ENCODE results near the gene TERT.
"Not testable (repeated sequence)": the region's sequence is repeated elsewhere in the genome, so short reads cannot be mapped to it uniquely, and the experiment has no call there.

The TERT gene

DNA sequence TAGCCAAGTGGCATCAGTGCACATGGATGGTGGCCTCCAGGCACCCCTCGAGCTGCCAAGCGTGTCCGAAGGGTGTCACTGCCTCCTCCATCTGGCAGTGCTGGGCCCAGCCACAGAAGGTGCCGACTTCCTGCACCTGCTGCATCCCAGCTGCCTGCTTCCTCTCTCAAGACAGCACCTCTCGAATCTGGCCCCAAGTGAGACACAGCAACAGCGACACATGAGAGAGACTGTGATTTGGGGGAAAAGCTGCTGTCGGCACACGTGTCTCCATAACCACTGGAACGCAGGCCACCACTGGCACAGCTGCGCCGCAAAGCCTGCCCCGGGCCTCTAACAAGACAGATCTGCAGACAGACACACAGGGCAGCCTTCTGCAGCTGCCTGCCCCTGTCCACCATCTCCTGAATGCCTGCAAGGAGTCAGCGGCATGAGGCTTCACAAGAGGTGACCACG is 41.3 kb upstream of the TERT start:
- Histone ChIP-seq H3K4me3 (no peak overlapping the region), H3K36me3 (replicated peaks) (peaks cover 78% of the 10 kb centered on the region), H3K27me3 (ENCODE audit: low read depth) (no peaks in the 10 kb centered on the region), H3K4me1 (no peaks in the 10 kb centered on the region), H3K9me3 (no peaks in the 10 kb centered on the region)
- no peak for DNase-seq (ENCODE audit: low spot score in 2 of 2)
- in situ Hi-C loops (cut with MboI; ENCODE audit: low sequenced_read_pairs) = no loop called here

GRCh38 chr5:1335540-1336095 is 40.8 kb upstream of the TERT start:
- peaks cover 76% of the 10 kb centered on the region for H3K36me3 ChIP-seq (replicated peaks)
- H3K27me3 ChIP-seq (ENCODE audit: low read depth) = no peaks in the 10 kb centered on the region
- no peak overlapping the region for H3K4me3 ChIP-seq
- in situ Hi-C loops (cut with MboI; ENCODE audit: low sequenced_read_pairs) = no loop called here
- H3K4me1 ChIP-seq = no peaks in the 10 kb centered on the region
- H3K9me3 ChIP-seq = no peaks in the 10 kb centered on the region
- DNase-seq (ENCODE audit: low spot score in 2 of 2) = no peak

GRCh38 chr5:1334831-1335539 is 40.1 kb upstream of the TERT start:
- Histone ChIP-seq H3K27me3 (ENCODE audit: low read depth) (no peaks in the 10 kb centered on the region), H3K9me3 (no peaks in the 10 kb centered on the region), H3K4me1 (no peaks in the 10 kb centered on the region), H3K36me3 (replicated peaks) (peaks cover 76% of the 10 kb centered on the region), H3K4me3 (no peak overlapping the region)
- DNase-seq (ENCODE audit: low spot score in 2 of 2) = no peak
- in situ Hi-C loops (cut with MboI; ENCODE audit: low sequenced_read_pairs) = no loop called here

- in situ Hi-C loops (cut with MboI; ENCODE audit: low sequenced_read_pairs) = no loop called here
- peaks cover 76% of the 10 kb centered on the region for H3K36me3 ChIP-seq (replicated peaks)
- DNase-seq (ENCODE audit: low spot score in 2 of 2) = no peak
- H3K4me1 ChIP-seq = no peaks in the 10 kb centered on the region
- no peaks in the 10 kb centered on the region for H3K27me3 ChIP-seq (ENCODE audit: low read depth)
- H3K9me3 ChIP-seq = no peaks in the 10 kb centered on the region
- H3K4me3 ChIP-seq = no peak overlapping the region
These were observed 39.1 kb upstream of the TERT start for GRCh38 chr5:1333986-1334385.

DNA sequence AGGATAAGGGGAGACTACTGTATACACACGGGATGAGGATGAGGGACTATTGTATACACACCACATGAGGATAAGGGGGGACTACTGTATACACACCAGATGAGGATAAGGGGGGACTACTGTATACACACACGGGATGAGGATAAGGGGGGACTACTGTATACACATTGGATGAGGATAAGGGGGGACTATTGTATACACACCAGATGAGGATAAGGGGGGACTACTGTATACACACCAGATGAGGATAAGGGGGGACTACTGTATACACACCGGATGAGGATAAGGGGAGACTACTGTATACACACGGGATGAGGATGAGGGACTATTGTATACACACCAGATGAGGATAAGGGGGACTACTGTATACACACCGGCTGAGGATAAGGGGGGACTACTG is 38.4 kb upstream of the TERT start:
- in situ Hi-C loops (cut with MboI; ENCODE audit: low sequenced_read_pairs); H3K4me3 ChIP-seq; H3K9me3 ChIP-seq: not testable (repeated sequence)

GRCh38 chr5:1332461-1333001 is 37.7 kb upstream of the TERT start:
- H3K9me3 ChIP-seq = no peaks in the 10 kb centered on the region
- H3K4me3 ChIP-seq = no peak overlapping the region
- peak in 1 of 2 experiments; percentile 23 for DNase-seq (ENCODE audit: low spot score in 2 of 2)
- H3K27me3 ChIP-seq (ENCODE audit: low read depth) = no peaks in the 10 kb centered on the region
- H3K4me1 ChIP-seq = no peaks in the 10 kb centered on the region
- peaks cover 63% of the 10 kb centered on the region for H3K36me3 ChIP-seq (replicated peaks)
- in situ Hi-C loops (cut with MboI; ENCODE audit: low sequenced_read_pairs) = no loop called here

More for the DNA sequence above, 38.4 kb upstream of the TERT start:
- H3K36me3 ChIP-seq (replicated peaks) = peaks cover 71% of the 10 kb centered on the region
- H3K4me1 ChIP-seq; DNase-seq (ENCODE audit: low spot score in 2 of 2); H3K27me3 ChIP-seq (ENCODE audit: low read depth): not testable (repeated sequence)

GRCh38 chr5:1331861-1332405 is 37.1 kb upstream of the TERT start:
- H3K36me3 ChIP-seq (replicated peaks) = peaks cover 57% of the 10 kb centered on the region
- no peaks in the 10 kb centered on the region for H3K4me1 ChIP-seq
- no peaks in the 10 kb centered on the region for H3K9me3 ChIP-seq
- no peak overlapping the region for H3K4me3 ChIP-seq
- no peak for DNase-seq (ENCODE audit: low spot score in 2 of 2)
- no peaks in the 10 kb centered on the region for H3K27me3 ChIP-seq (ENCODE audit: low read depth)
- in situ Hi-C loops (cut with MboI; ENCODE audit: low sequenced_read_pairs) = no loop called here

- peaks cover 49% of the 10 kb centered on the region for H3K36me3 ChIP-seq (replicated peaks)
- in situ Hi-C loops (cut with MboI; ENCODE audit: low sequenced_read_pairs) = no loop called here
- no peaks in the 10 kb centered on the region for H3K4me1 ChIP-seq
- no peak for DNase-seq (ENCODE audit: low spot score in 2 of 2)
- H3K9me3 ChIP-seq = no peaks in the 10 kb centered on the region
- no peaks in the 10 kb centered on the region for H3K27me3 ChIP-seq (ENCODE audit: low read depth)
- H3K4me3 ChIP-seq = no peak overlapping the region
These were observed 36.3 kb upstream of the TERT start for GRCh38 chr5:1330847-1331831.

- DNase-seq (ENCODE audit: low spot score in 2 of 2) = no peak
- Histone ChIP-seq H3K4me1 (no peaks in the 10 kb centered on the region), H3K36me3 (replicated peaks) (peaks cover 44% of the 10 kb centered on the region), H3K4me3 (no peak overlapping the region), H3K27me3 (ENCODE audit: low read depth) (no peaks in the 10 kb centered on the region), H3K9me3 (no peaks in the 10 kb centered on the region)
- in situ Hi-C loops (cut with MboI; ENCODE audit: low sequenced_read_pairs) = no loop called here
These were observed 35.4 kb upstream of the TERT start for GRCh38 chr5:1330146-1330846.

GRCh38 chr5:1329111-1329579 is 34.3 kb upstream of the TERT start:
- Histone ChIP-seq H3K4me1 (no peaks in the 10 kb centered on the region), H3K4me3 (no peak overlapping the region), H3K27me3 (ENCODE audit: low read depth) (no peaks in the 10 kb centered on the region), H3K36me3 (replicated peaks) (peaks cover 44% of the 10 kb centered on the region), H3K9me3 (no peaks in the 10 kb centered on the region)
- DNase-seq (ENCODE audit: low spot score in 2 of 2) = no peak
- in situ Hi-C loops (cut with MboI; ENCODE audit: low sequenced_read_pairs) = no loop called here

DNA sequence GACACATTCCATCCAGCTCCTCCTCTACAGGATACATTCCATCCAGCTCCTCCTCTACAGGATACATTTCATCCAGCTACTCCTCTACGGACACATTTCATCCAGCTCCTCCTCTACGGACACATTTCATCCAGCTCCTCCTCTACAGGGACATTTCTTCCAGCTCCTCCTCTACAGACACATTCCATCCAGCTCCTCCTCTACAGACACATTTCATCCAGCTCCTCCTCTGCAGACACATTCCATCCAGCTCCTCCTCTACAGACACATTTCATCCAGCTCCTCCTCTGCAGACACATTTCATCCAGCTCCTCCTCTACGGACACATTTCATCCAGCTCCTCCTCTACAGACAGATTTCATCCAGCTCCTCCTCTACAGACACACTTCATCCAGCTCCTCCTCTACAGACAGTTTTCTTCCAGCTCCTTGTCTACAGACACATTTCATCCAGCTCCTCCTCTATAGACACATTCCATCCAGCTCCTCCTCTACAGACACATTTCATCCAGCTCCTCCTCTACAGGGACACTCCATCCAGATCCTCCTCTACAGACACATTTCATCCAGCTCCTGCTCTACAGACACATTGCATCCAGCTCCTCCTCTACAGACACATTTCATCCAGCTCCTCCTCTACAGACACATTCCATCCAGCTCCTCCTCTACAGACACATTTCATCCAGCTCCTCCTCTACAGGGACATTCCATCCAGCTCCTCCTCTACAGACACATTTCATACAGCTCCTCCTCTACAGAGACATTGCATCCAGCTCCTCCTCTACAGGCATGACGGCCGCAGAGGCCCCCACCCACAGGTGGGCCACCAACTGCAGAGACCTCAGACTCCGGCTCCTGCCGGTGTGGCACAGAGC is 33.6 kb upstream of the TERT start:
- H3K9me3 ChIP-seq; DNase-seq (ENCODE audit: low spot score in 2 of 2); H3K27me3 ChIP-seq (ENCODE audit: low read depth); H3K4me3 ChIP-seq; in situ Hi-C loops (cut with MboI; ENCODE audit: low sequenced_read_pairs); H3K4me1 ChIP-seq: not testable (repeated sequence)
- H3K36me3 ChIP-seq (replicated peaks) = peaks cover 44% of the 10 kb centered on the region
